Liver (tissue), 9 donors: ENCODE measurements around the gene EIF2A. TPM values are rescaled to one million over a fixed set of nuclear protein-coding genes. Genes with fewer than 3 reads are reported as not detected.

Experiments
- DNase-seq: peaks from one replicate; pipeline ENCODE4 v3.0.0-alpha.2; 2017; ENCODE audit warnings: low spot score
- H3K27ac ChIP-seq, 2 donors: one replicate each; pipeline ENCODE4 v1.7.0; 2013; ENCODE audit warnings: inconsistent platforms in 2 of 2, low read length in 2 of 2, control low read depth in 1 of 2, low read depth in 1 of 2, mild to moderate bottlenecking in 1 of 2
- H3K27me3 ChIP-seq, 4 donors: one replicate each; pipeline versions ENCODE4 v1.6.1 to v1.7.0; 2013; ENCODE audit warnings: low read length in 3 of 4, inconsistent platforms in 1 of 4, mild to moderate bottlenecking in 1 of 4, moderate library complexity in 1 of 4; ENCODE audit not compliant: control insufficient read depth in 4 of 4, insufficient read depth in 4 of 4
- H3K36me3 ChIP-seq, 4 donors: one replicate each; pipeline versions ENCODE4 v1.6.1 to v1.7.0; 2013; ENCODE audit warnings: low read length in 3 of 4, mild to moderate bottlenecking in 3 of 4, low read depth in 1 of 4, moderate library complexity in 1 of 4; ENCODE audit not compliant: control insufficient read depth in 4 of 4, insufficient read depth in 3 of 4
- H3K4me1 ChIP-seq, 4 donors: one replicate each; pipeline versions ENCODE4 v1.6.1 to v1.7.0; 2013; ENCODE audit warnings: low read length in 3 of 4, mild to moderate bottlenecking in 3 of 4, moderate library complexity in 1 of 4; ENCODE audit not compliant: control insufficient read depth in 4 of 4, insufficient read depth in 4 of 4
- H3K4me3 ChIP-seq, 3 donors: one replicate each; pipeline versions ENCODE4 v1.6.1 to v1.7.0; 2013; ENCODE audit warnings: low read length in 3 of 3, control low read depth in 1 of 3, low read depth in 1 of 3, mild to moderate bottlenecking in 1 of 3
- H3K9ac ChIP-seq, 2 donors: one replicate each; pipeline ENCODE4 v1.7.0; 2013; ENCODE audit warnings: low read length in 2 of 2, mild to moderate bottlenecking in 2 of 2, moderate library complexity in 2 of 2, control low read depth in 1 of 2, low read depth in 1 of 2
- H3K9me3 ChIP-seq, 4 donors: one replicate each; pipeline versions ENCODE4 v1.6.1 to v1.7.0; 2013; ENCODE audit warnings: low read length in 3 of 4; ENCODE audit not compliant: control insufficient read depth in 4 of 4
- EGR1 ChIP-seq, 2 donors: IDR thresholded peaks; 2 replicates each; pipeline ENCODE4 v1.6.1; 2016 to 2018; ENCODE audit warnings: antibody characterized with exemption in 2 of 2, low read depth in 2 of 2
- FOXA1 ChIP-seq: IDR thresholded peaks from 2 replicates; pipeline ENCODE4 v1.6.1; 2016; ENCODE audit warnings: antibody characterized with exemption
- FOXA2 ChIP-seq: IDR thresholded peaks from 2 replicates; pipeline ENCODE4 v1.6.1; 2016; ENCODE audit warnings: antibody characterized with exemption
- GABPA ChIP-seq, 2 donors: IDR thresholded peaks in 1 of 2; conservative IDR thresholded peaks in 1 of 2; 2 replicates each; pipeline ENCODE4 v1.6.1; 2016; ENCODE audit warnings: antibody characterized with exemption in 2 of 2, mild to moderate bottlenecking in 1 of 2, moderate library complexity in 1 of 2
- HNF4A ChIP-seq, 2 donors: conservative IDR thresholded peaks; 2 replicates each; pipeline ENCODE4 v1.6.1; 2016; ENCODE audit warnings: antibody characterized with exemption in 2 of 2, mild to moderate bottlenecking in 2 of 2
- HNF4G ChIP-seq: IDR thresholded peaks from 2 replicates; pipeline ENCODE4 v1.6.1; 2016; ENCODE audit warnings: antibody characterized with exemption
- JUND ChIP-seq, 2 donors: IDR thresholded peaks; 2 replicates each; pipeline ENCODE4 v1.6.1; 2016; ENCODE audit warnings: antibody characterized with exemption in 2 of 2
- NR2F2 ChIP-seq: IDR thresholded peaks from 2 replicates; pipeline ENCODE4 v1.6.1; 2016; ENCODE audit warnings: antibody characterized with exemption
- RAD21 ChIP-seq, 2 donors: IDR thresholded peaks; 2 replicates each; pipeline ENCODE4 v1.6.1; 2016; ENCODE audit warnings: antibody characterized with exemption in 2 of 2, mild to moderate bottlenecking in 2 of 2
- RXRA ChIP-seq, 2 donors: IDR thresholded peaks; 2 replicates each; pipeline ENCODE4 v1.6.1; 2017 to 2018; ENCODE audit warnings: antibody characterized with exemption in 2 of 2, mild to moderate bottlenecking in 1 of 2
- TAF1 ChIP-seq: conservative IDR thresholded peaks from 2 replicates; pipeline ENCODE4 v1.6.1; 2016; ENCODE audit warnings: antibody characterized with exemption, mild to moderate bottlenecking
- YY1 ChIP-seq: IDR thresholded peaks from 2 replicates; pipeline ENCODE4 v1.6.1; 2016; ENCODE audit warnings: antibody characterized with exemption, mild to moderate bottlenecking
- WGBS: extraction: QIAGEN DNeasy Blood & Tissue Kit; methylation state at CpG from one replicate; pipeline ENCODE4 v1.1.7; 2013; 5-methylcytosine and 5-hydroxymethylcytosine counted together
- polyA plus RNA-seq, 2 donors: library from polyadenylated mRNA; stranded (reverse) in 1 of 2; unstranded in 1 of 2; fragments of 200-250 nt in 1 of 2; fragments of >200 nt in 1 of 2; fragmentation: Nextera tagmentation in 1 of 2; extraction: Ambion mirVana in 1 of 2; gene quantifications; one replicate each; pipeline versions ENCODE4 v1.2.1 to v1.2.3, GENCODE V29; 2013 to 2015
- total RNA-seq, 2 donors: library from RNA; depleted of rRNA; stranded (reverse); fragments of >200 nt; gene quantifications; one replicate each; pipeline ENCODE4 v1.2.3, GENCODE V29; 2014
- TF ChIP-seq, protein P1 (sequence below): IDR thresholded peaks from 2 replicates; pipeline ENCODE4 v1.6.1; 2016; ENCODE audit warnings: antibody characterized with exemption, mild to moderate bottlenecking
- TF ChIP-seq, protein P2 (sequence below): fragments of 150-350 bp; IDR thresholded peaks from 2 replicates; pipeline ENCODE4 v1.5.1; 2017; ENCODE audit warnings: improper control_type of control experiment, low read depth, low read length; ENCODE audit not compliant: missing input control
- TF ChIP-seq, protein P3 (sequence below): IDR thresholded peaks from 2 replicates; pipeline ENCODE4 v1.6.1; 2016; ENCODE audit warnings: antibody characterized with exemption
- TF ChIP-seq, protein P4 (sequence below): IDR thresholded peaks from 2 replicates; pipeline ENCODE4 v1.6.1; 2016; ENCODE audit warnings: antibody characterized with exemption
- TF ChIP-seq, protein P5 (sequence below): IDR thresholded peaks from 2 replicates; pipeline ENCODE4 v1.6.1; 2016; ENCODE audit warnings: antibody characterized with exemption
- donor health status: healthy.
- donor health status: healthy.
- donor health status: healthy.
- donor health status: healthy.
- donor health status: healthy.

Gene EIF2A
- total and polyA plus RNA-seq, 4 donors: 23.6 to 104 (median 47.2) TPM

DNA sequence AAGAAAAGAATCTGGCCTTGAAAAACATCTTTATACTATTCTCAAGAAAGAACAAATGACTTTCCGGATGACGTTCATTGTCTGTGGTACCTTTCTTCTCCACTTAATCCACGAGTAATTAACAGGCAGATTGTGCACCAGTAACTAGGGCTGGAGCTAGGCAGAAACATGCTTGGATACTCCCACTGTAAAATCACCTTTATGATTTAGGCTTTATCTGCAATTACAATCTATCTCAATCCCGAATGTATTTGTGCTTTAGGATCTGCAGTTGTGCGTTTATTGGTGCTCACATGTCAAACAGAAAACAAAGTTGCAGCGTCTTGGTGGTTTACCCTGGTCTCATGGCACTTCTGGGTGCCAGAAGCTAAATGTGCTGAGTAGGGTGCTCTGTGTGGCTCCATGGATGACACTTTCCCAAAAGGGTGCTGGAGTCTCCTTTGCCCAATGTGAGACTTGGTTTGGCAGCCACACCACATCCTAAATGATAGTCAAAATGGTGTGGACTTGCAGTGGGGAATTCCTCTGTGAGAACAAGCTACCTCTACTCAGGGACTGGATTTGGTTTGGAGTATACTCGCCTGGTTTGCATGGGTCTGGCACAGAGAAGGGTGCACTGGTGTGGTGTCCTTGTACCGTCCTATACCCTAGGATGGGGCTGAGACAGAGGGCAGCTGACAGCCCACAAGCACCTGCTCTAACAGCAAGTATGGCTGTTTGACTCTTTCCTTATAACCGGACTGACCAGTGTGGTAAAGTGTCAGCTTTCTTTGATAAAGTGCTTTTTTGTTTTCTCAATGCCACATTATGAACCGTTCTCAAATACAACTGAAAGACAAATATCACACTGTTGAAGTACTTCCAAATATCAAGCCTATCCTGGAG is 8.0 kb upstream of the EIF2A start:
- DNase-seq: no peak
- WGBS: 73% methylated on average over 10 of the region's 10 CpGs
- Histone ChIP-seq H3K27me3 (no peaks in the 10 kb centered on the region), H3K9ac (no peak overlapping the region), H3K9me3 (no peaks in the 10 kb centered on the region), H3K4me1 (peaks cover 0 to 2% (median under 1%) of the 10 kb centered on the region in 4 donors), H3K27ac (no peak overlapping the region), H3K36me3 (peaks cover 3 to 17% (median 13%) of the 10 kb centered on the region in 4 donors), H3K4me3 (no peak overlapping the region)
- TF ChIP-seq, protein P1, sequence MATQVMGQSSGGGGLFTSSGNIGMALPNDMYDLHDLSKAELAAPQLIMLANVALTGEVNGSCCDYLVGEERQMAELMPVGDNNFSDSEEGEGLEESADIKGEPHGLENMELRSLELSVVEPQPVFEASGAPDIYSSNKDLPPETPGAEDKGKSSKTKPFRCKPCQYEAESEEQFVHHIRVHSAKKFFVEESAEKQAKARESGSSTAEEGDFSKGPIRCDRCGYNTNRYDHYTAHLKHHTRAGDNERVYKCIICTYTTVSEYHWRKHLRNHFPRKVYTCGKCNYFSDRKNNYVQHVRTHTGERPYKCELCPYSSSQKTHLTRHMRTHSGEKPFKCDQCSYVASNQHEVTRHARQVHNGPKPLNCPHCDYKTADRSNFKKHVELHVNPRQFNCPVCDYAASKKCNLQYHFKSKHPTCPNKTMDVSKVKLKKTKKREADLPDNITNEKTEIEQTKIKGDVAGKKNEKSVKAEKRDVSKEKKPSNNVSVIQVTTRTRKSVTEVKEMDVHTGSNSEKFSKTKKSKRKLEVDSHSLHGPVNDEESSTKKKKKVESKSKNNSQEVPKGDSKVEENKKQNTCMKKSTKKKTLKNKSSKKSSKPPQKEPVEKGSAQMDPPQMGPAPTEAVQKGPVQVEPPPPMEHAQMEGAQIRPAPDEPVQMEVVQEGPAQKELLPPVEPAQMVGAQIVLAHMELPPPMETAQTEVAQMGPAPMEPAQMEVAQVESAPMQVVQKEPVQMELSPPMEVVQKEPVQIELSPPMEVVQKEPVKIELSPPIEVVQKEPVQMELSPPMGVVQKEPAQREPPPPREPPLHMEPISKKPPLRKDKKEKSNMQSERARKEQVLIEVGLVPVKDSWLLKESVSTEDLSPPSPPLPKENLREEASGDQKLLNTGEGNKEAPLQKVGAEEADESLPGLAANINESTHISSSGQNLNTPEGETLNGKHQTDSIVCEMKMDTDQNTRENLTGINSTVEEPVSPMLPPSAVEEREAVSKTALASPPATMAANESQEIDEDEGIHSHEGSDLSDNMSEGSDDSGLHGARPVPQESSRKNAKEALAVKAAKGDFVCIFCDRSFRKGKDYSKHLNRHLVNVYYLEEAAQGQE: no peak
- TF ChIP-seq, protein P2, sequence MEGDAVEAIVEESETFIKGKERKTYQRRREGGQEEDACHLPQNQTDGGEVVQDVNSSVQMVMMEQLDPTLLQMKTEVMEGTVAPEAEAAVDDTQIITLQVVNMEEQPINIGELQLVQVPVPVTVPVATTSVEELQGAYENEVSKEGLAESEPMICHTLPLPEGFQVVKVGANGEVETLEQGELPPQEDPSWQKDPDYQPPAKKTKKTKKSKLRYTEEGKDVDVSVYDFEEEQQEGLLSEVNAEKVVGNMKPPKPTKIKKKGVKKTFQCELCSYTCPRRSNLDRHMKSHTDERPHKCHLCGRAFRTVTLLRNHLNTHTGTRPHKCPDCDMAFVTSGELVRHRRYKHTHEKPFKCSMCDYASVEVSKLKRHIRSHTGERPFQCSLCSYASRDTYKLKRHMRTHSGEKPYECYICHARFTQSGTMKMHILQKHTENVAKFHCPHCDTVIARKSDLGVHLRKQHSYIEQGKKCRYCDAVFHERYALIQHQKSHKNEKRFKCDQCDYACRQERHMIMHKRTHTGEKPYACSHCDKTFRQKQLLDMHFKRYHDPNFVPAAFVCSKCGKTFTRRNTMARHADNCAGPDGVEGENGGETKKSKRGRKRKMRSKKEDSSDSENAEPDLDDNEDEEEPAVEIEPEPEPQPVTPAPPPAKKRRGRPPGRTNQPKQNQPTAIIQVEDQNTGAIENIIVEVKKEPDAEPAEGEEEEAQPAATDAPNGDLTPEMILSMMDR: no peak
- TF ChIP-seq JUND (IDR thresholded peaks at IDR 0.05): no peak

DNA sequence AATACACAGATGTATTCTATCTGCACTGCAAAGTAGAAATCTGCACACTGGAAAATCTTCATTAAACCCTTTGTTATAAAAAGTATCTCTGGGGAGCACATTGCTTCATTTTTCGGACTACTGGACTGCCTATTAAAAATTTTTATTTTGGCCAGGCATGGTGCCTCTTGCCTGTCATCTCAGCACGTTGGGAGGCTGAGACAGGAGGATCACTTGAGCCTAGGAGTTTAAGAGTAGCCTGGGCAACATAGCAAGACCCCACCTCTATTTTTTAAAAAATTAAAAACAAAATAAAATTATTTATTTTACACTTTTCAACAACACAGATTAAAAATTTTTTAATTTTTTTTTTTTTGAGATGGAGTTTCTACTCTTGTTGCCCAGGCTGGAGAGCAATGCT is 6.3 kb upstream of the EIF2A start:
- WGBS: 96% methylated on average over 2 of the region's 2 CpGs
- Histone ChIP-seq H3K27ac (no peak overlapping the region), H3K4me1 (peaks cover 4 to 9% (median 9%) of the 10 kb centered on the region in 4 donors)
- TF ChIP-seq NR2F2 (no peak), GABPA (IDR thresholded peaks at IDR 0.05 in 1 of 2, conservative IDR thresholded peaks at IDR 0.05 in 1 of 2) (no peak), JUND (IDR thresholded peaks at IDR 0.05) (no peak), TAF1 (no peak), HNF4G (no peak), FOXA2 (no peak), YY1 (no peak), RAD21 (IDR thresholded peaks at IDR 0.05) (no peak), EGR1 (IDR thresholded peaks at IDR 0.05; ENCODE audit: low read depth in 2 of 2) (no peak), HNF4A (conservative IDR thresholded peaks at IDR 0.05) (no peak), FOXA1 (no peak), RXRA (IDR thresholded peaks at IDR 0.05) (no peak)
- TF ChIP-seq, protein P3, sequence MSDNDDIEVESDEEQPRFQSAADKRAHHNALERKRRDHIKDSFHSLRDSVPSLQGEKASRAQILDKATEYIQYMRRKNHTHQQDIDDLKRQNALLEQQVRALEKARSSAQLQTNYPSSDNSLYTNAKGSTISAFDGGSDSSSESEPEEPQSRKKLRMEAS: no peak
- TF ChIP-seq, protein P1: no peak
- TF ChIP-seq, protein P4, sequence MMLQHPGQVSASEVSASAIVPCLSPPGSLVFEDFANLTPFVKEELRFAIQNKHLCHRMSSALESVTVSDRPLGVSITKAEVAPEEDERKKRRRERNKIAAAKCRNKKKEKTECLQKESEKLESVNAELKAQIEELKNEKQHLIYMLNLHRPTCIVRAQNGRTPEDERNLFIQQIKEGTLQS: no peak
- TF ChIP-seq, protein P2: no peak
- TF ChIP-seq, protein P5, sequence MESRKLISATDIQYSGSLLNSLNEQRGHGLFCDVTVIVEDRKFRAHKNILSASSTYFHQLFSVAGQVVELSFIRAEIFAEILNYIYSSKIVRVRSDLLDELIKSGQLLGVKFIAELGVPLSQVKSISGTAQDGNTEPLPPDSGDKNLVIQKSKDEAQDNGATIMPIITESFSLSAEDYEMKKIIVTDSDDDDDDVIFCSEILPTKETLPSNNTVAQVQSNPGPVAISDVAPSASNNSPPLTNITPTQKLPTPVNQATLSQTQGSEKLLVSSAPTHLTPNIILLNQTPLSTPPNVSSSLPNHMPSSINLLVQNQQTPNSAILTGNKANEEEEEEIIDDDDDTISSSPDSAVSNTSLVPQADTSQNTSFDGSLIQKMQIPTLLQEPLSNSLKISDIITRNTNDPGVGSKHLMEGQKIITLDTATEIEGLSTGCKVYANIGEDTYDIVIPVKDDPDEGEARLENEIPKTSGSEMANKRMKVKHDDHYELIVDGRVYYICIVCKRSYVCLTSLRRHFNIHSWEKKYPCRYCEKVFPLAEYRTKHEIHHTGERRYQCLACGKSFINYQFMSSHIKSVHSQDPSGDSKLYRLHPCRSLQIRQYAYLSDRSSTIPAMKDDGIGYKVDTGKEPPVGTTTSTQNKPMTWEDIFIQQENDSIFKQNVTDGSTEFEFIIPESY: no peak

More for the DNA sequence above, 6.3 kb upstream of the EIF2A start:
- Histone ChIP-seq H3K4me3 (no peak overlapping the region), H3K9me3 (no peaks in the 10 kb centered on the region), H3K9ac (no peak overlapping the region), H3K27me3 (no peaks in the 10 kb centered on the region), H3K36me3 (peaks cover 3 to 24% (median 17%) of the 10 kb centered on the region in 4 donors)
- no peak for DNase-seq
